ENCODE data around the gene KIR2DL3.
"Not testable (repeated sequence)": the region's sequence is repeated elsewhere in the genome, so short reads cannot be mapped to it uniquely, and the experiment has no call there.

KIR2DL3 gene

DNA sequence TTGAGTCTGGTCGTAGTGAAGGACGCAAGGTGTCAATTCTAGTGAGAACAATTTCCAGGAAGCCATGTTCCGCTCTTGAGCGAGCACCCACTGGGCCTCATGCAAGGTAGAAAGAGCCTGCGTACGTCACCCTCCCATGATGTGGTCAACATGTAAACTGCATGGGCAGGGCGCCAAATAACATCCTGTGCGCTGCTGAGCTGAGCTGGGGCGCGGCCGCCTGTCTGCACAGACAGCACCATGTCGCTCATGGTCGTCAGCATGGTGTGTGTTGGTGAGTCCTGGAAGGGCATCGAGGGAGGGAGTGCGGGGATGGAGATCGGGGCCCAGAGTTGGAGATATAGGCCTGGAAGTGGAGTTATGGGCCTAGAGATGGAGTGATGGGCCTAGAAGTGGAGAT, at the start of gene KIR2DL3:
Gene KIR2DL3 (plus strand): TSS at position 208 of the 400 bp plus-strand sequence. CDS start 33 bp downstream, at position 241.
- not testable (repeated sequence) for DNase-seq

DNA sequence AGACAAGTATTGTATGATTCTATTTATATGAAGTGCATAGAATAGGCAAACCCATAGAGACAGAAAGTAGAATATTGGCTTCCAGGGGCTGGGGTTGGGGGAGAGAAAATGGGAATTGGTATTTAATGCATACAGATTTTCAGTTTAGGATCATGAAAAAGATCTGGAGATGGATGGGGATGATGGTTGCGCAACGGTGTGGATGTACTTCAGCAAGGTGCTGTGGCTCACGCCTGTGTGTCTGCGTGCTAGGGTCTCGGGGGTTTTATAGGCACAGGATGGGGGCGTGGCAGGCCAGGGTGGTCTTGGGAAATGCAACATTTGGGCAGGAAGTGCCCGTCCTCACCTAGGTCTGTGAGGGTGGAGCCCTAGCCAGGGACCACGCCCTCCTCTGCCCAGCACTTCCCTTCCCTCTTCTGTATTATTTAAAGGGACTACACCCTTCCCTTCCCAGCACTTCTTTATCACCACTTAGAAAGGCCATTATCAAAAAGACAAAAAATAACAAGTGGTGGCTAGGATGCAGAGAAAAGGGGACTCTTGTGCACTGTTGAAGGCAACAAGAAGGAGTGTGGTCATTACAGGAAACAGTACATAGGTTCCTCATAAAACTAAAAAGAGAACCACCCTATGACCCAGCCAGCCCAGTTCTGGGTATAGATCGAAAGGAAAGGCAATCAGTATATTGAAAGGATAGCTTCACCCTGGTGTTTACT, 46.6 kb upstream of the KIR2DL3 start:
- DNase-seq, result no peak

DNA sequence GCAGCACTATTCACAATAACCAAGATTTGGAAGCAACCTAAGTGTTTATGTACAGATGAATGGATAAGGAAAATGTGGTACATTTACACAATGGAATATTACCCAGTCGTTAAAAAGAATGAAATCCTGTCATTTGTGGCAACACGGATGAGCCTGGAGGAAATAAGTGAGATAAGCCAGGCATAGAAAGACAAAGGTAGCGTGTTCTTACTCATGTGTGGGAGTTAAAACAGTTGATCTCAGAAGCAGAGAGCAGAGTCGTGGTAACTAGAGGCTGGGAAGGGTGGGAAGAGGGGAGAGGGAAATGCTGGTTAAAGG, 46.1 kb upstream of the KIR2DL3 start:
- no peak for DNase-seq

- no peak for DNase-seq
Observed at GRCh38 chr19:54694648-54695047, 43.7 kb upstream of the KIR2DL3 start.

GRCh38 chr19:54696117-54696548, 42.2 kb upstream of the KIR2DL3 start:
- DNase-seq, result no peak

GRCh38 chr19:54696766-54697165, 41.5 kb upstream of the KIR2DL3 start:
- no peak for DNase-seq

GRCh38 chr19:54697716-54698115, 40.6 kb upstream of the KIR2DL3 start:
- DNase-seq, result not testable (repeated sequence)

DNA sequence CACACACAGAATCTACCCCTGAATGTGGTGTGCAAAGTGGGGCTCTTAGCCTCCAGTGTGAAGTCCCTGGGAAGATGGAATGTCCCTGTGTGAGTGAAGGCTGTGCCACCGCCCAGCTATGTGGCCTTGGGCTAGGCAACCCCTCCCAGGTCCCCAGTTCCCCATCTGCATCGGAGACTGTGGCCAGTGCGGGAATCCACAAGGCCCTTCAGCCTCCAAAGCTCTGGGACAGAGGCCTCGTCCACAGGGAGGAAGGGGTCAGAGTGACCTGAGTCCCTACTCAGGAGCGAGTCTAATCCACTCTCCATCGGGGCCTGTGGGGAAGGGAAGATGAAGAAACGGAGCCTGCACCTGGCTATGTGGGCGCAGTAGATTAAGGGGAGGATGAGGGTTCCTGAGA, 33.4 kb upstream of the KIR2DL3 start:
- no peak for DNase-seq

- DNase-seq, result no peak
Observed at GRCh38 chr19:54707962-54708361, 30.4 kb upstream of the KIR2DL3 start.

- no peak for DNase-seq
Observed at GRCh38 chr19:54708781-54709180, 29.5 kb upstream of the KIR2DL3 start.

DNA sequence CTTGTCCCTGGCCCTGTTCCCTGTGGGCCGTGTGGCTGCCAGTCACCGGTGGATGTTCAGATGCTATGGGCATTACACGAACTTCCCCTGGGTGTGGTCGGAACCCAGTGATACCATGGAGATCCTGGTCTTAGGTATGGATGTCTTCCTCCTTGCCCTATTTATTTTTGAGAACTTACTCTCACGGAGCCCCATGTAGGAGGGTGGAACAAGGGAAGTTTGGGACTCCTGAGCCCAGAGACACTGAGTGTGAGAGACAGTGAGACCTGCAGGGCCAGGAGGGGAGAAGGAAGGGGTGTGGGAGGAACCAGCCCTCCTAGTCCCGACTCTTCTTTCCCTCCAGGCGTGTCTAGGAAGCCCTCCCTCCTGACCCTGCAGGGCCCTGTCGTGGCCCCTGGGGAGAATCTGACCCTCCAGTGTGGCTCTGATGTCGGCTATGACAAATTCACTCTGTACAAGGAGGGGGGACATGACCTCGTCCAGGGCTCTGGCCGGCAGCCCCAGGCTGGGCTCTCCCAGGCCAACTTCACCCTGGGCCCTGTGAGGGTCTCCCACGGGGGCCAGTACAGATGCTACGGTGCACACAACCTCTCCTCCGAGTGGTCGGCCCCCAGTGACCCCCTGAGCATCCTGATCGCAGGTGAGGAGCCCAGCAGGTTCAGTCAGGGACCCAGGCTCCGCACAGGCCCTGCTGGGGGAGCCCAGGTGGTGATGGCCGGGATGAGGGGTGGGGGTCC, 28.9 kb upstream of the KIR2DL3 start:
- DNase-seq, result no peak

DNA sequence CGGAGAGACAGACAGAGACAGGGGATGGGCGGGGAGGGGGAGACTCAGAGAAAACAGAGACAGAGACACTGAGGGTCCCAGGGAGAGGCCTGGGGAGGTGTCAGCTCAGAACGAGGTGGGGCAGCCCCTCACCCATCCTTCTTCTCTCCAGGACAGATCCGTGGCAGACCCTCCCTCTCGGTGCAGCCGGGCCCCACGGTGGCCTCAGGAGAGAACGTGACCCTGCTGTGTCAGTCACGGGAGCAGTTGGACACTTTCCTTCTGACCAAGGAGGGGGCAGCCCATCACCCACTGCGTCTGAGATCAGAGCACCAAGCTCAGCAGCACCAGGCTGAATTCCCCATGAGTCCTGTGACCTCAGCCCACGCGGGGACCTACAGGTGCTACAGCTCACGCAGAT, 28.4 kb upstream of the KIR2DL3 start:
- not testable (repeated sequence) for DNase-seq

GRCh38 chr19:54724142-54724541, 14.2 kb upstream of the KIR2DL3 start, which contains the start of gene KIR3DL3:
KIR3DL3 (plus strand) TSS chr19:54724442; CDS start chr19:54724497, 55 bp downstream.
- DNase-seq, result no peak

- no peak for DNase-seq
Observed at GRCh38 chr19:54724644-54725043, 13.7 kb upstream of the KIR2DL3 start.

- no peak for DNase-seq
Observed at GRCh38 chr19:54725321-54725720, 13.0 kb upstream of the KIR2DL3 start.

- DNase-seq, result no peak
Observed at GRCh38 chr19:54727562-54727961, 10.8 kb upstream of the KIR2DL3 start.

GRCh38 chr19:54728167-54728566, 10.1 kb upstream of the KIR2DL3 start:
- DNase-seq, result no peak

DNA sequence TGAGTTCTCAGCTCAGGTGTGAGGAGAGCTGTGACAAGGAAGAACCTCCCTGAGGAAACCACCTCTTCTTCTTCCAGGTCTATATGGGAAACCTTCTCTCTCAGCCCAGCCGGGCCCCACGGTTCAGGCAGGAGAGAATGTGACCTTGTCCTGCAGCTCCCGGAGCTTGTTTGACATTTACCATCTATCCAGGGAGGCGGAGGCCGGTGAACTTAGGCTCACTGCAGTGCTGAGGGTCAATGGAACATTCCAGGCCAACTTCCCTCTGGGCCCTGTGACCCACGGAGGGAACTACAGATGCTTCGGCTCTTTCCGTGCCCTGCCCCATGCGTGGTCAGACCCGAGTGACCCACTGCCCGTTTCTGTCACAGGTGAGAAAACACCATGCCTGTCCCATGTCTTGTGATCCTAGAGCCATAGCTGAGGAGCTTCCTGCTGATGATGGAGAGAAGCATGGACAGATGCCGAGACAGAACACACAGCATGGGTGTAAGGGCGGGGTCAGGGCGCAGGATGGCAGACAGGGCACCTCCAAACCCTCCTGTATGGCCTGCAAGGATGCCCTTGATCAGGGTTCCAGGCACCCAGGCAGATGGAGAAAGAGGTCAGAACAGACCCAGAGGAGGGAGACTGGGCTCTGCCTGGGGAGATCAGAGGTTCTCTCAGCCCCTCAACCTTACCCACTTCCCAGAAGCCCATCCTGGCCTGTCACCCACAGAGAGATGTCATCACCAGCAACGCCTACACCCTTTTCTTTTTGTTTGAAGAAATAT, 8.7 kb upstream of the KIR2DL3 start:
- DNase-seq, result no peak

DNA sequence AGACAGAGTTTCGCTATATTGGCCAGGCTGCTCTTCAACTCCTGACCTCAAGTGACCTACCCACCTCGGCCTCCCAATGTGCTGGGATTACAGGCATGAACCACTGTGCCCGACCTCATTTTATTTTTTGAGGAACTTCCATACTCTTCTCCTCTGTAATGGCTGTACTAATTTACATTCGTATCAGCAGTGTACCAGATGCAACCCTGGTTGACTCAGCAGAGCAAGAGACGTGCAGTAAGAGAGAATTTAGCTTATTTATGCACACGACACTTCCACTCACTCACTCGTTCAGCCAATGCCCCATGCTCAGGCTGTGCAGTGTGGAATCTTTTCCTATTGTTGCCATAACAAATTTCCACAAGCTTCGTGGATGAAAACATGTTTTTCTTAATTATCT, 7.1 kb upstream of the KIR2DL3 start:
- DNase-seq, result peak; percentile 23

DNA sequence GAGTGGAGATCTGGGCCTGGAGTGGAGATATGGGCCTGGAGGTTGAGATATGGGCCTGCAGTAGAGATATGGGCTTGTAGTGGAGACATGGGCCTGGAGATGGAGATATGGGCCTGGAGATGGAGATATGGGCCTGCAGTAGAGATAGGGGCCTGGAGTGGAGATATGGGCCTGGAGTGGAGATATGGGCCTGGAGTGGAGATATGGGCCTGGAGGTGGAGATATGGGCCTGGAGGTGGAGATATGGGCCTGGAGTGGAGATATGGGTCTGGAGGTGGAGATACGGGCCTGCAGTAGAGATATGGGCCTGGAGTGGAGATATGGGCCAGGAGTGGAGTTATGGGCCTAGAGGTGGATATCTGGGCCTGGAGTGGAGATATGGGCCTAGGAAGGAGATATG, 402 bp downstream of the KIR2DL3 start:
- no peak for DNase-seq

DNA sequence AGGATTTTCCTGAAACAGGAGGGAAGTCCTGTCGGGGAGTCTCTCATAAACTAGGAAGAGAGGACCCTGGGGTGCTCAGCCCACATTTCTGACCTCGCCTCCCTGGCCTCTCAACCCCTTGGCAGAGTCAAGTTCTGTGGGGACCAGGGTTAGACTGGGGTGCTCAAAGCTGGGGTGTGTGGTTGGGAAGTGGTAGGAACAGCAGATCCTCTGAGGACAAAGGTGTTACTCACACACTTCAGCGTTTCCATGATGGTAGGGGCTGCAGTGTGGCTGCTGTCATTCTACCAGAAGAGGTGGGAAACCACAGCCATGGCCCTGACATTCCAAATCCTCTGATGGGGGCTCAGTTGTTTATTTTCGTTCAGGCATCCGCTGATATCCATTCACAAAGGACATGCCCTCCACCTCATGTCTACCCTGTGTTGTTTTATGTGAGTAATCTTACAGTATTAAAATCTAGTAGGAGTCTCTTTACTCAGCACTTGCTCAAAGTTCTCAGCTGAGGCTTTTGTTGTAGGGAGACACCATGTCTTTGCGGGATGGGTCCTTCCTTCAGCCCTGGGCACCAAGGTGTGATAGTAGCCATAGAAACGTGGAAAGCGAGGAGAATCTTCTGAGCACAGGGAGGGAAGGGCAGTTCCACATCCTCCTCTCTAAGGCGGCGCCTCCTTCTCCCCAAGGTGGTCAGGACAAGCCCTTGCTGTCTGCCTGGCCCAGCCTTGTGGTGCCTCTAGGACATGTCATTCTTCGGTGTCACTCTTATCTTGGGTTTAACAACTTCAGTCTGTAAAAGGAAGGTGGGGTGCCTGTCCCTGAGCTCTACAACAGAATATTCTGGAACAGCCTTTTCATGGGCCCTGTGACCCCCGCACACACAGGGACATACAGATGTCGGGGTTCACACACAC, 1.5 kb downstream of the KIR2DL3 start:
- no peak for DNase-seq

- not testable (repeated sequence) for DNase-seq
Observed at GRCh38 chr19:54741950-54742349, 3.6 kb downstream of the KIR2DL3 start.

DNA sequence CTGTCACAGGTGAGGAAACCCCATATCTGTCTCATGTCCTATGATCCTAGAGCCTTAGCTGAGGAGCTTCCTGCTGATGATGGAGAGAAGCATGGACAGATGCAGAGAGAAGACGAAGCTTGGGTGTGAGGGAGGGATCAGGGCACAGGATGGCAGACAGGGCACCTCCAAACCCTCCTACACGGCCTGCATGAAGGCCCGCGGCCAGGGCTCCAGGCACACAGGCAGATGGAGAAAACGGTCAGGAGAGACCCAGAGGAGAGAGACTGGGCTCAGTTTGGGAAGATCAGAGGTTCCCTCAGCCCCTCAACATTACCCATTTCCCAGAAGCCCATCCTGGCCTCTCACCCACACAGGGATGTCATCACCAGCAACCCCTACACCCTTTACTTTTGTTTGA, 5.8 kb downstream of the KIR2DL3 start:
- not testable (repeated sequence) for DNase-seq

All from OCI-M1 (cell line).